ENCODE measurements around the gene PLEKHG5.

DNA sequence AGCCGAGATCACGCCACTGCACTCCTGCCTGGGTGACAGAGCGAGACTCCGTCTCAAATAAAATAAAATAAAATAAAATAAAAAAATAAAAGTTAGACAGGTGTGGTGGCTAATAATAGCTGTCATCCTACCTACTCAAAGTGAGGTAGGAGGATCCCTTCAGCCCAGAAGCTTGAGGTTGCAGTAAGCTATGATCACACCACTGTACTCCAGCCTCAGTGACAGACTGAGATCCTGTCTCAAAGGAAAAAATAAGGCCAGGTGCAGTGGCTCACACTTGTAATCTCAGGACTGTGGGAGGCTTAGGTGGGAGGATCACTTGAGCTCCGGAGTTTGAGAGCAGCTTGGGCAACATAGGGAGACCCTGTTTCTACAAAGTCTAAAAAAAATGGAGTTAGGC is 44.8 kb upstream of the PLEKHG5 start:
- TF ChIP-seq, protein P1, sequence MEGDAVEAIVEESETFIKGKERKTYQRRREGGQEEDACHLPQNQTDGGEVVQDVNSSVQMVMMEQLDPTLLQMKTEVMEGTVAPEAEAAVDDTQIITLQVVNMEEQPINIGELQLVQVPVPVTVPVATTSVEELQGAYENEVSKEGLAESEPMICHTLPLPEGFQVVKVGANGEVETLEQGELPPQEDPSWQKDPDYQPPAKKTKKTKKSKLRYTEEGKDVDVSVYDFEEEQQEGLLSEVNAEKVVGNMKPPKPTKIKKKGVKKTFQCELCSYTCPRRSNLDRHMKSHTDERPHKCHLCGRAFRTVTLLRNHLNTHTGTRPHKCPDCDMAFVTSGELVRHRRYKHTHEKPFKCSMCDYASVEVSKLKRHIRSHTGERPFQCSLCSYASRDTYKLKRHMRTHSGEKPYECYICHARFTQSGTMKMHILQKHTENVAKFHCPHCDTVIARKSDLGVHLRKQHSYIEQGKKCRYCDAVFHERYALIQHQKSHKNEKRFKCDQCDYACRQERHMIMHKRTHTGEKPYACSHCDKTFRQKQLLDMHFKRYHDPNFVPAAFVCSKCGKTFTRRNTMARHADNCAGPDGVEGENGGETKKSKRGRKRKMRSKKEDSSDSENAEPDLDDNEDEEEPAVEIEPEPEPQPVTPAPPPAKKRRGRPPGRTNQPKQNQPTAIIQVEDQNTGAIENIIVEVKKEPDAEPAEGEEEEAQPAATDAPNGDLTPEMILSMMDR (IDR thresholded peaks at IDR 0.05; ENCODE audit: insufficient read depth, low read length, poor library complexity, severe bottlenecking): no peak
- TF ChIP-seq EZH2phosphoT487 (conservative IDR thresholded peaks at IDR 0.05; ENCODE audit: low read length): no peak
